ENCODE measurements around the gene CAPS2. TPM values are rescaled to one million over a fixed set of nuclear protein-coding genes. Genes with fewer than 3 reads are reported as not detected.
"Not testable (repeated sequence)": the region's sequence is repeated elsewhere in the genome, so short reads cannot be mapped to it uniquely, and the experiment has no call there.

The CAPS2 gene
- total RNA-seq, result 1 to 10 TPM; 1.9 to 2.5 TPM

DNA sequence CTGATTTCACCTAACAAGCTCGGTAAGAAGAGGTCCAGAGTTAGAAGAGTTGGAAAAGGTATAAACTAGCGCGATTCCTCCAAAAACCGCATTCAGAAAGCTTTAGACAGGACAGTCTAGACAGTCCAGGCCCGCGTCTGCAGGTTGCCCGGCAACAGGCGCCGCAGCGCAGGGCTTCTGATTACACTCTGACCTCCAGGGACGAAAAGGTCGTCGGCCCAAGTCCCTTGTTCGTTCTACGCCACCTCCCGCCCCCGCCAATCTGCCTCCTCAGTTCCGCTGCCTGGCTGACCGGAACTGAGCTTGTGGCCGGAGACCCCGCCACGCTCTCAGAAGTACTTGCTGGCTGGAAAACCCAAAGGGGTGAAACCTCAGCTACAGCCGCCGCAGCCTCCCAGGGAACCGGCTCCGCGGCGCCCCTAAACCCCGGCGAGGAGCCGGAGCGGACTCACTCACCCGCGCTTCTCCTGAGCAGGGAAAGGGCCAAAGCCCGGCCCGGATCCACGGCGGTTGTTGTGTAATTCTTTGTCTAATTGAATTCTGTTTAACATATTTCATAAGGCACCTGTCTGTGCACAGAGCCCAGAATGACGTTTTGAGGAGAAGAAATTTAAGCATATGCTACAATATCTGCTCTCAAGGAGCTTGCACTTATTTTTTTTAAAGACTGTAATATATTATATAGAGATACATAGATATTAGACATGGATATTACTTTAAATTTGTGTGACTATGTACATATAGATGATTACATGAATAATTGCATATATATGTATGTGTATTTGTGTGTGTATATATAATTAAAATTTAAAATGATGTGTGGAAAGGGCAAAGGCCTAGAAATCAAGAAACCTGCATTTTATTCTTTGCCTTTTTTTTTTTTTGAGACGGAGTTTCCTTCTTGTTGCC is at the start of gene CAPS2:
Gene CAPS2 (minus strand): TSS at position 407 of the 909 bp plus-strand sequence. CDS start 3,826 bp downstream, outside the sequence.
- Mint-ChIP-seq H3K4me1 (ENCODE audit: low read depth) (peaks cover 18% of the 10 kb centered on the region), H3K9me3 (no peaks in the 10 kb centered on the region), H3K27me3 (ENCODE audit: low read depth) (peaks cover 37% of the 10 kb centered on the region), H3K27ac (no peak within 1 kb of the TSS), H3K36me3 (ENCODE audit: low read depth) (no peaks in the 10 kb centered on the region), H3K4me3 (peak within 1 kb of the TSS; percentile 74)
- CTCF ChIA-PET, result interaction anchor here (0.8 to 1.2 kb wide), 2 partner anchors 156 to 873 kb away, joined by 3 to 6 read pairs; no protein-coding TSS in a partner anchor
- peak; percentile 72 for DNase-seq
- intact Hi-C loops (cut with micrococcal nuclease), result loop anchor here (5.0 to 10.0 kb wide), 3 partner anchors 1017 to 1225 kb away; partner anchors contain the start of genes BBS10 and OSBPL8

- H3K27ac Mint-ChIP-seq, result no peak overlapping the region
- H3K36me3 Mint-ChIP-seq (ENCODE audit: low read depth), result no peaks in the 10 kb centered on the region
- intact Hi-C loops (cut with micrococcal nuclease), result no loop called here
- no peaks in the 10 kb centered on the region for H3K27me3 Mint-ChIP-seq (ENCODE audit: low read depth)
- no peaks in the 10 kb centered on the region for H3K4me1 Mint-ChIP-seq (ENCODE audit: low read depth)
- H3K9me3 Mint-ChIP-seq, result no peaks in the 10 kb centered on the region
- CTCF ChIA-PET, result no interaction called here
- H3K4me3 Mint-ChIP-seq, result no peak overlapping the region
- DNase-seq, result no peak
These were observed 48.2 kb upstream of the CAPS2 start for GRCh38 chr12:75378354-75378753.

- no peaks in the 10 kb centered on the region for H3K9me3 Mint-ChIP-seq
- intact Hi-C loops (cut with micrococcal nuclease), result no loop called here
- CTCF ChIA-PET, result interaction anchor here (1.3 kb wide), 1 partner anchor 40 kb away, joined by 3 read pairs; the partner anchor contains the start of gene GLIPR1L1
- H3K27ac Mint-ChIP-seq, result no peak overlapping the region
- H3K4me1 Mint-ChIP-seq (ENCODE audit: low read depth), result no peaks in the 10 kb centered on the region
- H3K4me3 Mint-ChIP-seq, result no peak overlapping the region
- peaks cover 2% of the 10 kb centered on the region for H3K36me3 Mint-ChIP-seq (ENCODE audit: low read depth)
- no peaks in the 10 kb centered on the region for H3K27me3 Mint-ChIP-seq (ENCODE audit: low read depth)
- DNase-seq, result no peak
These were observed 44.8 kb upstream of the CAPS2 start for GRCh38 chr12:75374971-75375370.

- no peak overlapping the region for H3K27ac Mint-ChIP-seq
- H3K27me3 Mint-ChIP-seq (ENCODE audit: low read depth), result no peaks in the 10 kb centered on the region
- H3K36me3 Mint-ChIP-seq (ENCODE audit: low read depth), result peaks cover 2% of the 10 kb centered on the region
- no peaks in the 10 kb centered on the region for H3K9me3 Mint-ChIP-seq
- H3K4me3 Mint-ChIP-seq, result no peak overlapping the region
- no peak for DNase-seq
- CTCF ChIA-PET, result interaction anchor here (0.6 kb wide), 3 partner anchors 10 to 613 kb away, joined by 3 to 4 read pairs (median 3); no protein-coding TSS in a partner anchor
- peaks cover 6% of the 10 kb centered on the region for H3K4me1 Mint-ChIP-seq (ENCODE audit: low read depth)
- intact Hi-C loops (cut with micrococcal nuclease), result no loop called here
These were observed 36.5 kb upstream of the CAPS2 start for GRCh38 chr12:75366629-75367028.

DNA sequence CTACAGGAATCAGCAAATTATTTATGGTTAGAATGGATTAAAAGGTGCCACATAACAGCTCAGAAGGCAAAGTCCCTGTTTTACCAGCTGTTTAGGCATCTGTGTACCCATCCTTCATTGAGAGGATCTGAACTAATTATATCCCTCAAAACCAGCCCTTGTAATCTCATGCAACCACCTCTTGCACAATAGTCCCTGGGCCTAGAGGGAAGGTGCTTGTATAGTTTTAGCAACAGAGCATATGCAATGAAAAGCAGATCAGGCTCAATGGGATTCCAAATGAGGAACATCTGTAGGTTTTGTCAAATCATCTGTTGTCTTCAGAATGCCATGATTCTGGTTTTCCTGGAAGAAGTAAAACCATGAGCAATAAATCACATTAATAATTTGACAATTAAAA is 34.8 kb upstream of the CAPS2 start:
- peaks cover 16% of the 10 kb centered on the region for H3K4me1 Mint-ChIP-seq (ENCODE audit: low read depth)
- H3K9me3 Mint-ChIP-seq, result no peaks in the 10 kb centered on the region
- intact Hi-C loops (cut with micrococcal nuclease), result no loop called here
- H3K36me3 Mint-ChIP-seq (ENCODE audit: low read depth), result no peaks in the 10 kb centered on the region
- H3K4me3 Mint-ChIP-seq, result no peak overlapping the region
- DNase-seq, result no peak
- no peak overlapping the region for H3K27ac Mint-ChIP-seq
- H3K27me3 Mint-ChIP-seq (ENCODE audit: low read depth), result no peaks in the 10 kb centered on the region
- CTCF ChIA-PET, result no interaction called here

- intact Hi-C loops (cut with micrococcal nuclease), result loop anchor here (2.0 kb wide), 1 partner anchor 29 kb away; the partner anchor contains the start of gene GLIPR1L2
- H3K4me1 Mint-ChIP-seq (ENCODE audit: low read depth), result peaks cover 11% of the 10 kb centered on the region
- H3K4me3 Mint-ChIP-seq, result no peak overlapping the region
- no peaks in the 10 kb centered on the region for H3K9me3 Mint-ChIP-seq
- no peaks in the 10 kb centered on the region for H3K27me3 Mint-ChIP-seq (ENCODE audit: low read depth)
- CTCF ChIA-PET, result no interaction called here
- no peaks in the 10 kb centered on the region for H3K36me3 Mint-ChIP-seq (ENCODE audit: low read depth)
- no peak overlapping the region for H3K27ac Mint-ChIP-seq
- DNase-seq, result no peak
These were observed 31.3 kb upstream of the CAPS2 start for GRCh38 chr12:75361408-75361807.

DNA sequence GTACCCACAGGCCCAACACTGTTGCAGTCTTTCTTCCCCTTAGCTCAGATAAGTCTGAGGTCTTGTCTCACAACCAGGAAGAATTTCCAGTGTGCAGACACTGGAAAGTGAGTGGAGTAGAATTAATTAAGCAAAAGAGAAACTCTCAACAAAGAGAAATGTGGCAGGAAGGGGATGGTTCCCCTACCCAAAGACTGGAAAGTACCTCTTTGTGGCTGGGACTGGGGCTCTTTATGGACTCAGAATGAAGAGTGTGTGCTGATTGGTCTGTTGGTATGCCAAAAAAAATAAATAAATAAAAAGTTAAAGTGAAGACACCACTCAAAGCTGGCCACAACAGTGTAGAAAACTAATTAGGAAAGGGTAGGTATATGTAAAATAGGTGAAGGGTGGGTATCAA is 30.8 kb upstream of the CAPS2 start:
- Mint-ChIP-seq H3K36me3 (ENCODE audit: low read depth) (no peaks in the 10 kb centered on the region), H3K27me3 (ENCODE audit: low read depth) (no peaks in the 10 kb centered on the region), H3K4me1 (ENCODE audit: low read depth) (peaks cover 11% of the 10 kb centered on the region), H3K27ac (peak overlapping the region; percentile 30), H3K9me3 (peaks cover under 1% of the 10 kb centered on the region), H3K4me3 (no peak overlapping the region)
- CTCF ChIA-PET, result no interaction called here
- DNase-seq, result no peak
- intact Hi-C loops (cut with micrococcal nuclease), result loop anchor here (2.0 kb wide), 1 partner anchor 30 kb away; the partner anchor contains the start of gene GLIPR1L2

DNA sequence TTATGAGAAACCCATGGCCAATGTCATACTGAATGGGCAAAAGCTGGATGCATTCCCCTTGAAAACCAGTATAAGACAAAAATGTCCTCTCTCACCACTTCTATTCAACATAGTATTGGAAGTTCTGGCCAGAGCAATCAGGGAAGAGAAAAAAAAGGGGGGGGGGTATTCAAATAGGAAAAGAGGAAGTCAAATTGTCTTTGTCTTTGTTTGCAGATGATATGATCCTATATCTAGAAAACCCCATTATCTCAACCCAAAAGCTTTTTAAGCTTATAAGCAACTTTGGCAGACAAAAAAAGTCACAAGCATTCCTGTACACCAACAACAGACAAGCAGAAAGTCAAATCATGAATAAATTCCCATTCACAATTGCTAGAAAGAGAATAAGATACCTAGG is 23.9 kb upstream of the CAPS2 start:
- H3K36me3 Mint-ChIP-seq (ENCODE audit: low read depth), result peaks cover 9% of the 10 kb centered on the region
- no peaks in the 10 kb centered on the region for H3K4me1 Mint-ChIP-seq (ENCODE audit: low read depth)
- H3K27ac Mint-ChIP-seq, result no peak overlapping the region
- DNase-seq, result no peak
- CTCF ChIA-PET, result no interaction called here
- H3K9me3 Mint-ChIP-seq, result peaks cover 15% of the 10 kb centered on the region
- H3K4me3 Mint-ChIP-seq, result no peak overlapping the region
- no peaks in the 10 kb centered on the region for H3K27me3 Mint-ChIP-seq (ENCODE audit: low read depth)
- intact Hi-C loops (cut with micrococcal nuclease), result no loop called here

DNA sequence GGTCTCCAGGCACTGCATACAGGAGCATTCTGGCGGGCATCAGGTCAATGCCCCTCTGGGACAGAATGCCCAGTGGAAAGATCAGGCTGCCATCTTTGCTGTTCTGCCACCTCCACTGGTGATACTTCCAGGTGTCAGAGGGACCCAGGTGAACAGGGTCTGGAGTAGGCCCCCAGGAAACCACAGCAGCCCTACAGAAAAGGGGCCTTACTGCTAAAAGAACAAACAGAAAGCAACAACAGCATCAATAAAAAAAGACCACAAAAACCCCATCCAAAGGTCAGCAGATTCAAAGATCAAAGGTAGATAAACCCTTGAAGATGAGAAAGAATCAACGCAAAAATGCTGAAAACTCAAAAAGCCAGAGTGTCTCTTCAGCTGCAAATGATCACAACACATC is 20.3 kb upstream of the CAPS2 start:
- Mint-ChIP-seq H3K9me3 (peaks cover 14% of the 10 kb centered on the region), H3K27ac (no peak overlapping the region), H3K4me3 (no peak overlapping the region), H3K36me3 (ENCODE audit: low read depth) (peaks cover 9% of the 10 kb centered on the region), H3K27me3 (ENCODE audit: low read depth) (no peaks in the 10 kb centered on the region), H3K4me1 (ENCODE audit: low read depth) (peaks cover 7% of the 10 kb centered on the region)
- intact Hi-C loops (cut with micrococcal nuclease), result no loop called here
- no peak for DNase-seq
- CTCF ChIA-PET, result no interaction called here

DNA sequence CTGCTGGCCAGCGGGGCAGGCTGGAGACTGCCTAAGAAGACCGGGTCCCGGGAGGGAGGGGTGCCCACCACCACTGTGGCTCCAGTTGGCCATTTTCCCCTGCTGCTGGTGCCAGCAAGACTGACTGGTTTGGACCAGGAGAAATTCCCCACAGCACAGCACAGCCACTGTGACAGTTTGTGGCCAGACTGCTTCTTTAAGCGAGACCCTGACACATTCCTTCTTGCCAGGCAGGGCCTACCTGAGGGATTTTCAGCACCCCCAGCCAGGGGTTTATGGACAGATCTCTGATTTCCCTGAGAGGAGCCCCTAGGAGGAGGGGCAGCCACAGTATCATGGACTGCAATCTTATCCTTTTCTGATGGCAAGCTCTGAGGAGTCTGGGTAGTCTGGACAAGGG is 19.8 kb upstream of the CAPS2 start:
- no peak overlapping the region for H3K4me3 Mint-ChIP-seq
- CTCF ChIA-PET, result no interaction called here
- peaks cover 7% of the 10 kb centered on the region for H3K36me3 Mint-ChIP-seq (ENCODE audit: low read depth)
- DNase-seq, result no peak
- intact Hi-C loops (cut with micrococcal nuclease), result no loop called here
- peaks cover 8% of the 10 kb centered on the region for H3K4me1 Mint-ChIP-seq (ENCODE audit: low read depth)
- H3K27me3 Mint-ChIP-seq (ENCODE audit: low read depth), result no peaks in the 10 kb centered on the region
- peaks cover 10% of the 10 kb centered on the region for H3K9me3 Mint-ChIP-seq
- H3K27ac Mint-ChIP-seq, result no peak overlapping the region

GRCh38 chr12:75346215-75346614 is 16.1 kb upstream of the CAPS2 start:
- CTCF ChIA-PET; H3K27me3 Mint-ChIP-seq (ENCODE audit: low read depth); H3K27ac Mint-ChIP-seq; H3K4me3 Mint-ChIP-seq; H3K36me3 Mint-ChIP-seq (ENCODE audit: low read depth); H3K4me1 Mint-ChIP-seq (ENCODE audit: low read depth); H3K9me3 Mint-ChIP-seq: not testable (repeated sequence)
- intact Hi-C loops (cut with micrococcal nuclease), result loop anchor here (1.0 kb wide), 2 partner anchors 45 to 132 kb away; partner anchors contain the start of gene GLIPR1L2
- peak; percentile 40 for DNase-seq

GRCh38 chr12:75345531-75345930 is 15.4 kb upstream of the CAPS2 start:
- no peak for DNase-seq
- H3K4me1 Mint-ChIP-seq (ENCODE audit: low read depth), result peaks cover 8% of the 10 kb centered on the region
- CTCF ChIA-PET, result interaction anchor here (1.0 kb wide), 1 partner anchor 13 kb away, joined by 3 read pairs; no protein-coding TSS in a partner anchor
- H3K9me3 Mint-ChIP-seq, result no peaks in the 10 kb centered on the region
- no peak overlapping the region for H3K4me3 Mint-ChIP-seq
- H3K27me3 Mint-ChIP-seq (ENCODE audit: low read depth), result peaks cover 5% of the 10 kb centered on the region
- no peak overlapping the region for H3K27ac Mint-ChIP-seq
- intact Hi-C loops (cut with micrococcal nuclease), result no loop called here
- H3K36me3 Mint-ChIP-seq (ENCODE audit: low read depth), result no peaks in the 10 kb centered on the region

GRCh38 chr12:75341873-75342272 is 11.7 kb upstream of the CAPS2 start:
- peaks cover 14% of the 10 kb centered on the region for H3K27me3 Mint-ChIP-seq (ENCODE audit: low read depth)
- CTCF ChIA-PET, result no interaction called here
- no peaks in the 10 kb centered on the region for H3K9me3 Mint-ChIP-seq
- no peak for DNase-seq
- no peak overlapping the region for H3K27ac Mint-ChIP-seq
- peaks cover 10% of the 10 kb centered on the region for H3K4me1 Mint-ChIP-seq (ENCODE audit: low read depth)
- H3K36me3 Mint-ChIP-seq (ENCODE audit: low read depth), result no peaks in the 10 kb centered on the region
- intact Hi-C loops (cut with micrococcal nuclease), result no loop called here
- H3K4me3 Mint-ChIP-seq, result no peak overlapping the region

Measured in activated naive CD4-positive, alpha-beta T cell treated with anti-CD3 and anti-CD28 coated beads for 36 hours (primary cell).